ENCODE measurements around the gene NT5M.
A peak's percentile ranks its signal among the peaks of the same experiment; 100 is the strongest.
"Not testable (repeated sequence)": the region's sequence is repeated elsewhere in the genome, so short reads cannot be mapped to it uniquely, and the experiment has no call there.

Gene NT5M

GRCh38 chr17:17303010-17303846 lies at the start of gene NT5M:
NT5M (plus strand) TSS chr17:17303373; CDS start chr17:17303551, 178 bp downstream.
- DNase-seq = peak; percentile 61

- DNase-seq = no peak
Observed at GRCh38 chr17:17253406-17253805, 49.8 kb upstream of the NT5M start.

- peak; percentile 41 for DNase-seq
Observed at GRCh38 chr17:17254036-17254435, 49.1 kb upstream of the NT5M start.

GRCh38 chr17:17255689-17256088 lies 47.5 kb upstream of the NT5M start:
- not testable (repeated sequence) for DNase-seq

GRCh38 chr17:17256316-17256715 lies 46.9 kb upstream of the NT5M start:
- DNase-seq = no peak

- no peak for DNase-seq
Observed at GRCh38 chr17:17258011-17258410, 45.2 kb upstream of the NT5M start.

- no peak for DNase-seq
Observed at GRCh38 chr17:17258998-17259397, 44.2 kb upstream of the NT5M start.

- DNase-seq = no peak
Observed at GRCh38 chr17:17264430-17264829, 38.7 kb upstream of the NT5M start.

- no peak for DNase-seq
Observed at GRCh38 chr17:17269926-17270773, 33.0 kb upstream of the NT5M start.

GRCh38 chr17:17275971-17276370 lies 27.2 kb upstream of the NT5M start:
- peak; percentile 87 for DNase-seq

- DNase-seq = not testable (repeated sequence)
Observed at GRCh38 chr17:17277431-17277830, 25.7 kb upstream of the NT5M start.

GRCh38 chr17:17279316-17279715 lies 23.9 kb upstream of the NT5M start:
- DNase-seq = no peak

GRCh38 chr17:17280613-17281549 lies 22.3 kb upstream of the NT5M start, which contains the start of gene COPS3:
COPS3 (minus strand) TSS chr17:17281246; CDS start chr17:17281186, 60 bp downstream.
- peak; percentile 96 for DNase-seq

- no peak for DNase-seq
Observed at GRCh38 chr17:17285951-17286350, 17.2 kb upstream of the NT5M start.

GRCh38 chr17:17289086-17289485 lies 14.1 kb upstream of the NT5M start:
- DNase-seq = no peak

- DNase-seq = no peak
Observed at GRCh38 chr17:17289701-17290100, 13.5 kb upstream of the NT5M start.

GRCh38 chr17:17295141-17295540 lies 8.0 kb upstream of the NT5M start:
- no peak for DNase-seq

- DNase-seq = no peak
Observed at GRCh38 chr17:17297217-17297616, 6.0 kb upstream of the NT5M start.

GRCh38 chr17:17298108-17298507 lies 5.1 kb upstream of the NT5M start:
- DNase-seq = no peak

- peak; percentile 33 for DNase-seq
Observed at GRCh38 chr17:17300624-17301568, 2.3 kb upstream of the NT5M start.

- not testable (repeated sequence) for DNase-seq
Observed at GRCh38 chr17:17301659-17302058, 1.5 kb upstream of the NT5M start.
